SU-DHL-6 (cell line): Measurements from ENCODE around the gene CFAP65.

Source experiments
- H2AFZ ChIP-seq: fragments of 200-600 bp; sonication (generic); 2 replicates; pipeline ENCODE4 v1.6.1; 2014; ENCODE audit warnings: low read depth, mild to moderate bottlenecking, moderate library complexity, mixed read lengths, antibody characterized with exemption, low read length; ENCODE audit not compliant: severe bottlenecking
- H3F3A ChIP-seq: fragments of 200-600 bp; shearing (Covaris generic); 2 replicates; pipeline ENCODE4 v1.6.0; 2016; ENCODE audit warnings: antibody characterized with exemption, mild to moderate bottlenecking; ENCODE audit not compliant: insufficient read depth
- H3K27ac ChIP-seq: fragments of 200-600 bp; sonication (generic); 2 replicates; pipeline ENCODE4 v1.5.1; 2016; ENCODE audit warnings: low read depth, mild to moderate bottlenecking, low read length, moderate library complexity, mixed read lengths
- H3K27me3 ChIP-seq: fragments of 200-600 bp; sonication (generic), shearing (Covaris generic); 2 replicates; pipeline ENCODE4 v1.6.0; 2014; ENCODE audit warnings: mild to moderate bottlenecking, low read length
- H3K36me3 ChIP-seq: fragments of 200-600 bp; sonication (generic); 2 replicates; pipeline ENCODE4 v1.6.1; 2014; ENCODE audit warnings: mild to moderate bottlenecking, low read length, mixed read lengths
- H3K4me2 ChIP-seq: fragments of 300-600, 200-600 bp; shearing (Covaris generic), sonication (generic); 2 replicates; pipeline ENCODE4 v1.6.0; 2014; ENCODE audit warnings: low read length, low read depth, mild to moderate bottlenecking; ENCODE audit not compliant: poor library complexity, severe bottlenecking
- H3K4me3 ChIP-seq: fragments of 200-600 bp; sonication (generic); 2 replicates; pipeline ENCODE4 v1.5.1; 2014; ENCODE audit warnings: antibody characterized with exemption, low read length, mild to moderate bottlenecking, mixed read lengths; ENCODE audit not compliant: insufficient read depth, poor library complexity, severe bottlenecking
- H3K79me2 ChIP-seq: fragments of 200-600 bp; sonication (generic); 2 replicates; pipeline ENCODE4 v1.6.1; 2014; ENCODE audit warnings: mild to moderate bottlenecking, low read length, moderate library complexity; ENCODE audit not compliant: insufficient read depth
- H3K9ac ChIP-seq: fragments of 200-600 bp; sonication (generic); 2 replicates; pipeline ENCODE4 v1.7.0; 2014; ENCODE audit warnings: mild to moderate bottlenecking, low read length
- H3K9me2 ChIP-seq: fragments of 200-600 bp; sonication (generic); replicated peaks from 2 replicates; pipeline ENCODE4 v1.6.1; 2014; ENCODE audit warnings: low read length; ENCODE audit not compliant: insufficient read depth
- H3K9me3 ChIP-seq: fragments of 200-600 bp; sonication (generic); 2 replicates; pipeline ENCODE4 v1.6.1; 2014; ENCODE audit warnings: low read length, mixed read lengths; ENCODE audit not compliant: insufficient read depth
- H4K20me1 ChIP-seq: fragments of 200-600 bp; sonication (generic); 2 replicates; pipeline ENCODE4 v1.6.1; 2014; ENCODE audit warnings: low read depth, mild to moderate bottlenecking, antibody characterized with exemption, low read length, moderate library complexity, mixed read lengths
- CTCF ChIP-seq: fragments of 200-600 bp; sonication (generic); IDR thresholded peaks from one replicate; pipeline ENCODE4 v1.5.1; 2017; ENCODE audit warnings: antibody characterized with exemption, mild to moderate bottlenecking, low read length, moderate library complexity; ENCODE audit not compliant: insufficient read depth, poor library complexity, severe bottlenecking
- EZH2phosphoT487 ChIP-seq: fragments of 200-600 bp; sonication (generic), shearing (Covaris generic); conservative IDR thresholded peaks from 2 replicates; pipeline ENCODE4 v1.6.1; 2018; ENCODE audit warnings: mild to moderate bottlenecking, antibody characterized with exemption, low read length, moderate library complexity, mixed read lengths

The CFAP65 gene

GRCh38 chr2:219082332-219082958, 41.1 kb upstream of the CFAP65 start:
- H3K4me3 ChIP-seq: no peak overlapping the region
- no peaks in the 10 kb centered on the region for H4K20me1 ChIP-seq
- H3K9ac ChIP-seq: no peak overlapping the region
- H3K9me2 ChIP-seq: no peaks in the 10 kb centered on the region
- H3K27me3 ChIP-seq: no peaks in the 10 kb centered on the region
- H3F3A ChIP-seq: no peaks in the 10 kb centered on the region
- H3K27ac ChIP-seq: no peak overlapping the region
- no peaks in the 10 kb centered on the region for H3K79me2 ChIP-seq
- no peak overlapping the region for H2AFZ ChIP-seq
- H3K9me3 ChIP-seq: no peaks in the 10 kb centered on the region
- no peak overlapping the region for H3K4me2 ChIP-seq
- H3K36me3 ChIP-seq: no peaks in the 10 kb centered on the region
- TF ChIP-seq CTCF (no peak), EZH2phosphoT487 (no peak)

- no peak overlapping the region for H3K27ac ChIP-seq
- no peak overlapping the region for H3K4me3 ChIP-seq
- no peaks in the 10 kb centered on the region for H3K9me2 ChIP-seq
- no peaks in the 10 kb centered on the region for H3F3A ChIP-seq
- no peak overlapping the region for H3K4me2 ChIP-seq
- H4K20me1 ChIP-seq: no peaks in the 10 kb centered on the region
- H3K36me3 ChIP-seq: no peaks in the 10 kb centered on the region
- no peaks in the 10 kb centered on the region for H3K9me3 ChIP-seq
- no peak overlapping the region for H3K9ac ChIP-seq
- no peaks in the 10 kb centered on the region for H3K79me2 ChIP-seq
- H2AFZ ChIP-seq: no peak overlapping the region
- no peaks in the 10 kb centered on the region for H3K27me3 ChIP-seq
- TF ChIP-seq EZH2phosphoT487: no peak
- no peak for TF ChIP-seq CTCF
Observed at GRCh38 chr2:219081701-219082331, 40.5 kb upstream of the CFAP65 start.

GRCh38 chr2:219081096-219081495, 39.8 kb upstream of the CFAP65 start:
- H4K20me1 ChIP-seq: no peaks in the 10 kb centered on the region
- H3K9me3 ChIP-seq: no peaks in the 10 kb centered on the region
- TF ChIP-seq CTCF (no peak), EZH2phosphoT487 (no peak)
- no peak overlapping the region for H3K4me3 ChIP-seq
- no peaks in the 10 kb centered on the region for H3K27me3 ChIP-seq
- no peaks in the 10 kb centered on the region for H3F3A ChIP-seq
- no peak overlapping the region for H3K9ac ChIP-seq
- H2AFZ ChIP-seq: no peak overlapping the region
- no peaks in the 10 kb centered on the region for H3K36me3 ChIP-seq
- no peak overlapping the region for H3K4me2 ChIP-seq
- no peaks in the 10 kb centered on the region for H3K79me2 ChIP-seq
- H3K27ac ChIP-seq: no peak overlapping the region
- H3K9me2 ChIP-seq: no peaks in the 10 kb centered on the region
